ENCODE measurements around the gene PHLPP2.

DNA sequence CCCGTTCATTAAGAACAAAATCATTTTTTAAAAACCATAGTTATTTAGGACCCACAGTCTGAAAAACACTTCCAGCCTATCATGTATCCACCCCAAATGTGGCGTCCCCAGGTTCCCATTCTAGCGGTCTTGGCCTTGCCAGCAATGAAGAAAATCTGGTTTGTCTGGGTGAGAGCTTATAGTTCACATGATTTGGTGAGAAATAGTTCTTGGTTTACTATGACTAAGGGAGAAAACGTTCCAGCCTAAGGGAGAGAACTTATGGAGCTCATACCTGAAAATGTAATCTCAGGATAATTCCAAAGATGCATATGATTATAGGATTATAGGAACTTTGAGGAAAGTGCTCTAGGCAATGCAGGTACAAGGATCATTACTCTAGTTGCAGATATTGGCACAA, 93.7 kb downstream of the PHLPP2 start:
- TF ChIP-seq, protein P1, sequence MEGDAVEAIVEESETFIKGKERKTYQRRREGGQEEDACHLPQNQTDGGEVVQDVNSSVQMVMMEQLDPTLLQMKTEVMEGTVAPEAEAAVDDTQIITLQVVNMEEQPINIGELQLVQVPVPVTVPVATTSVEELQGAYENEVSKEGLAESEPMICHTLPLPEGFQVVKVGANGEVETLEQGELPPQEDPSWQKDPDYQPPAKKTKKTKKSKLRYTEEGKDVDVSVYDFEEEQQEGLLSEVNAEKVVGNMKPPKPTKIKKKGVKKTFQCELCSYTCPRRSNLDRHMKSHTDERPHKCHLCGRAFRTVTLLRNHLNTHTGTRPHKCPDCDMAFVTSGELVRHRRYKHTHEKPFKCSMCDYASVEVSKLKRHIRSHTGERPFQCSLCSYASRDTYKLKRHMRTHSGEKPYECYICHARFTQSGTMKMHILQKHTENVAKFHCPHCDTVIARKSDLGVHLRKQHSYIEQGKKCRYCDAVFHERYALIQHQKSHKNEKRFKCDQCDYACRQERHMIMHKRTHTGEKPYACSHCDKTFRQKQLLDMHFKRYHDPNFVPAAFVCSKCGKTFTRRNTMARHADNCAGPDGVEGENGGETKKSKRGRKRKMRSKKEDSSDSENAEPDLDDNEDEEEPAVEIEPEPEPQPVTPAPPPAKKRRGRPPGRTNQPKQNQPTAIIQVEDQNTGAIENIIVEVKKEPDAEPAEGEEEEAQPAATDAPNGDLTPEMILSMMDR (conservative IDR thresholded peaks at IDR 0.05; ENCODE audit: low read depth, low read length) = no peak
- TF ChIP-seq EZH2 (IDR thresholded peaks at IDR 0.05; ENCODE audit: low read length, unreplicated experiment) (no peak), EZH2phosphoT487 (IDR thresholded peaks at IDR 0.05; ENCODE audit: borderline replicate concordance, low read length) (no peak)
